NCI-H748 (cell line): ENCODE results near the gene GRK6.

ENCODE experiments used
- DNase-seq: peaks from one replicate; lab custom pipeline; 2025; ENCODE audit not compliant: unreplicated experiment; lab: John Stamatoyannopoulos, UW

GRK6 gene

GRCh38 chr5:177439518-177440053 is 13.1 kb downstream of the GRK6 start:
- DNase-seq, result no peak

DNA sequence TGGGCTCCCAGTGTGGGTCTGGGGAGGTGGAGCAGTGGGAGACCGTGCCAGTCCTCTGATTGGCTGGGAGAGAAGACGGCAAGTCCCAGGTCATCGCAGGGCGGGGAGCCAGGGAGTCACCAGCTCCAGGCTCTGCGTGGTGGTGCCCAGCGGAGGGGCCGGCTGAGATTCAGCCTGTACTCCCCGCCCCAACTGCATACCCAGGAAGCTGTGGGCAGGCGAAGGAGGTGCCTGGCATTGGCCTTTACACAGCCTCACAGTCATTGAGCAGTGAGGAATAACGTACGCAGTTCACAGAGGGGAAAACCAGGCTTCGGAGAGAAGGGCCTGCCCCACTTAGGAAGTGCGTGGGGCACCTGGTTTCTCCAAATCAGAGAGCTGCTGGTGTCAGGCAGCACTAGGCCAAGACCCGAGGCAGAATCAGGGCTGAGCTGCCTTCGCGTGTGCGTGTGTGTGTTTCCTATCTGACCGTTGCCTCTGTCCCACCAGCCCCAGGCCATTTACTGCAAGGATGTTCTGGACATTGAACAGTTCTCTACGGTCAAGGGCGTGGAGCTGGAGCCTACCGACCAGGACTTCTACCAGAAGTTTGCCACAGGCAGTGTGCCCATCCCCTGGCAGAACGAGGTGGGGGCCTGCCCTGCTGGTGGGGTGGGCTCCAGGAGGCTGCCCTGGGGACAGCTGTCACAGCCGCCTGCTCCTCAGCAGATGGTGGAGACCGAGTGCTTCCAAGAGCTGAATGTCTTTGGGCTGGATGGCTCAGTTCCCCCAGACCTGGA is 13.9 kb downstream of the GRK6 start:
- DNase-seq, result no peak

GRCh38 chr5:177440990-177441780 is 14.7 kb downstream of the GRK6 start:
- no peak for DNase-seq

GRCh38 chr5:177442066-177442826 is 15.8 kb downstream of the GRK6 start:
- DNase-seq, result no peak

- no peak for DNase-seq
These were observed 16.9 kb downstream of the GRK6 start for GRCh38 chr5:177443144-177443983.

- no peak for DNase-seq
These were observed 17.9 kb downstream of the GRK6 start for GRCh38 chr5:177444106-177445051.

DNA sequence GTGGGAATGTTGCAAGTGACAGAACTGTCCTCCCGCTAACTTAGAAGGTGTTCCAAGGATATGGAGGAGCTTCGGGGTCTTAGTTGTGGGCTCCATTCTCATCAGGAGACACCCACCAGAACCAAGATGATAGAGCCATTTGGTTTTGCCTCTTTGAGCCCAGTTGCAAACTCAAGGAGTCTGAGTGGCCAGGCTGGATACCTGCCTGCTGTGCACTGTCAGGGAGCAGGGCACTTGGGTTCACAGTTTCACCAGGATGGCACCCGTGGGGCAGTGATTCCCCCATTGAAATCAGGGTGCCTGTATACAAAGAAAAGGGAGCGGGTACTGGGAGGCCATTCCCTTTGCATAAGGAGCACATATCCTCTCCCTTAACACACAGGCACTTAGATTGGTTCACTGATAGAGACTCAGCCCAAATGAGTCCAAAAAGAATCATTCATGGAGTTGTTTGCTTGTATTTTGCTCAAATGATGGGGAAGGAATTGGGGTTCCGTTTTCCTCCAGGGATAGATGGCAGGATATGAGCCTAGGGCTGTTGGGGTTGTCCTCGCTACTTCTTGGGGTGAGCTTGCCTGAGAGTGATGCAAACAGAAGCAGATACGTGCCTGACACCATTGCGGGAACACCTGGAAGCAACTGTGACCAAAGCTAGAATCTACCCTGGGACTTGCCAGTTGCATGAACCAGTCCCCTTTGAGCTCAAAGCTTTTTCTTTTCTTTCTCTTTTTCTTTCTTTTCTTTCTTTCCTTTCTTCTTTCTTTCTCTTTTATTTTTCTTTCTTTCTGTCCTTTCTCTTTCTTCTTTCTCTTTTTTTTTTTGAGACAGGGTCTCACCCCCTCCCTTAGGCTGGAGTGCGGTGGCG is 18.8 kb downstream of the GRK6 start:
- no peak for DNase-seq

DNA sequence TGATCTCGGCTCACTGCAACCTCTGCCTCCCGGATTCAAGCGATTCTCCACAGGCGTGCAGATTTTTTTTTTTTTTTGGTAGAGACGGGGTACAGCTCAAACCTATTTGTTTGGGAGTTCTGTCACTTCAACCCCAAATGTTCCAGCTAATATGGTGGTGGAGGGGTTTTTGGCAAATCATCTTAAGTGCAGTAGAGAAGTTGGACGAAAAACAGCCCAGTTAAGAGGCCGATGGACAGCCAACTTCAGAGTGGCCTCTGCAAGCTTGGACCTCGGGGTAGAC is 19.4 kb downstream of the GRK6 start:
- no peak for DNase-seq

GRCh38 chr5:177446200-177447065 is 20.0 kb downstream of the GRK6 start, which contains the start of gene PRR7:
TSS of gene PRR7 (plus strand) at chr5:177446814. CDS start at chr5:177455068, 8,254 bp downstream.
- peak; percentile 85 for DNase-seq

- peak; percentile 92 for DNase-seq
These were observed 20.7 kb downstream of the GRK6 start for GRCh38 chr5:177447066-177447610.

- peak; percentile 77 for DNase-seq
These were observed 21.3 kb downstream of the GRK6 start for GRCh38 chr5:177447611-177448243.

GRCh38 chr5:177448244-177448950 is 21.9 kb downstream of the GRK6 start:
- no peak for DNase-seq

- DNase-seq, result no peak
These were observed 22.9 kb downstream of the GRK6 start for GRCh38 chr5:177449140-177450061.

- no peak for DNase-seq
These were observed 24.4 kb downstream of the GRK6 start for GRCh38 chr5:177450667-177451424.
